Suprapubic skin (tissue), 4 donors: ENCODE measurements around the gene SPRYD3. TPM values are rescaled to one million over a fixed set of nuclear protein-coding genes. Genes with fewer than 3 reads are reported as not detected.

Experiments used
- DNase-seq, 2 donors: peaks; one replicate each; pipeline ENCODE4 v3.0.0-alpha.2; 2019; ENCODE audit warnings: low spot score in 2 of 2
- H3K27ac ChIP-seq: fragments of 200-600 bp; sonication (generic); one replicate; pipeline ENCODE4 v1.5.1; 2019
- H3K27me3 ChIP-seq: fragments of 200-600 bp; sonication (generic); one replicate; pipeline ENCODE4 v1.5.1; 2019
- H3K36me3 ChIP-seq: fragments of 200-600 bp; sonication (generic); one replicate; pipeline ENCODE4 v1.5.1; 2019
- H3K4me1 ChIP-seq: fragments of 200-600 bp; sonication (generic); one replicate; pipeline ENCODE4 v1.5.1; 2019
- H3K4me3 ChIP-seq: fragments of 200-600 bp; sonication (generic); one replicate; pipeline ENCODE4 v1.5.1; 2019; ENCODE audit warnings: mild to moderate bottlenecking
- H3K9me3 ChIP-seq: fragments of 200-600 bp; sonication (generic); one replicate; pipeline ENCODE4 v1.5.1; 2019
- CTCF ChIP-seq, 2 donors: fragments of 200-600 bp in 1 of 2; fragments of 450-650 bp in 1 of 2; sonication (generic) in 1 of 2; IDR thresholded peaks; one replicate each; pipeline ENCODE4 v1.5.1; 2016 to 2019; ENCODE audit warnings: antibody characterized with exemption in 2 of 2, mild to moderate bottlenecking in 1 of 2, moderate library complexity in 1 of 2
- EP300 ChIP-seq: sonication (generic); formaldehyde crosslinking; IDR thresholded peaks from one replicate; pipeline ENCODE4 v1.6.1; 2017; ENCODE audit warnings: antibody characterized with exemption
- POLR2A ChIP-seq, 2 donors: fragments of 450-650 bp; IDR thresholded peaks; one replicate each; pipeline ENCODE4 v1.6.1; 2017; ENCODE audit warnings: antibody characterized with exemption in 2 of 2, mild to moderate bottlenecking in 2 of 2, moderate library complexity in 2 of 2
- POLR2AphosphoS5 ChIP-seq, 3 donors: sonication (generic); formaldehyde crosslinking; IDR thresholded peaks; one replicate each; pipeline ENCODE4 v1.6.1; 2017; ENCODE audit warnings: antibody characterized with exemption in 3 of 3
- WGBS: methylation state at CpG from one replicate; pipeline ENCODE4 v1.1.5; 2018; 5-methylcytosine and 5-hydroxymethylcytosine counted together
- total RNA-seq, 4 donors: library from RNA; depleted of rRNA; stranded (reverse); fragments of >200 nt; gene quantifications; one replicate each; pipeline ENCODE4 v1.1.0, GENCODE V29; 2016

The SPRYD3 gene
- total RNA-seq, 4 donors from 2014 or later: 26.4 to 44.0 (median 34.4) TPM

GRCh38 chr12:53068811-53069585 is 10.2 kb downstream of the SPRYD3 start:
- no peaks in the 10 kb centered on the region for H3K27me3 ChIP-seq
- peak overlapping the region; percentile 78 for H3K27ac ChIP-seq
- 80% methylated on average over 13 of the region's 15 CpGs for WGBS
- no peaks in the 10 kb centered on the region for H3K9me3 ChIP-seq
- peak in 1 of 2 donors; percentile 71 for DNase-seq
- TF ChIP-seq POLR2A (IDR thresholded peaks at IDR 0.05) (no peak), CTCF (IDR thresholded peaks at IDR 0.05) (no peak), POLR2AphosphoS5 (IDR thresholded peaks at IDR 0.05) (no peak), EP300 (no peak)
- H3K4me1 ChIP-seq: peaks cover 80% of the 10 kb centered on the region
- H3K4me3 ChIP-seq: no peak overlapping the region
- peaks cover 43% of the 10 kb centered on the region for H3K36me3 ChIP-seq

- no peak overlapping the region for H3K4me3 ChIP-seq
- TF ChIP-seq EP300: no peak
- no peak for TF ChIP-seq CTCF (IDR thresholded peaks at IDR 0.05)
- TF ChIP-seq POLR2A (IDR thresholded peaks at IDR 0.05): no peak
- no peak for TF ChIP-seq POLR2AphosphoS5 (IDR thresholded peaks at IDR 0.05)
- H3K36me3 ChIP-seq: peaks cover 47% of the 10 kb centered on the region
- no peaks in the 10 kb centered on the region for H3K9me3 ChIP-seq
- H3K27me3 ChIP-seq: no peaks in the 10 kb centered on the region
- H3K4me1 ChIP-seq: peaks cover 81% of the 10 kb centered on the region
- peak in 1 of 2 donors; percentile 59 for DNase-seq
- WGBS: 82% methylated on average over 13 of the region's 13 CpGs
- peak overlapping the region; percentile 78 for H3K27ac ChIP-seq
These were observed 11.0 kb downstream of the SPRYD3 start for GRCh38 chr12:53067993-53068770.

GRCh38 chr12:53067074-53067992 is 11.9 kb downstream of the SPRYD3 start:
- WGBS: 85% methylated on average over 6 of the region's 7 CpGs
- peak in 1 of 2 donors; percentile 26 for DNase-seq
- H3K27ac ChIP-seq: no peak overlapping the region
- H3K9me3 ChIP-seq: no peaks in the 10 kb centered on the region
- no peak overlapping the region for H3K4me3 ChIP-seq
- peaks cover 53% of the 10 kb centered on the region for H3K36me3 ChIP-seq
- TF ChIP-seq POLR2AphosphoS5 (IDR thresholded peaks at IDR 0.05) (no peak), CTCF (IDR thresholded peaks at IDR 0.05) (no peak), EP300 (no peak), POLR2A (IDR thresholded peaks at IDR 0.05) (no peak)
- peaks cover 81% of the 10 kb centered on the region for H3K4me1 ChIP-seq
- H3K27me3 ChIP-seq: no peaks in the 10 kb centered on the region

- H3K27ac ChIP-seq: peak overlapping the region; percentile 68
- H3K27me3 ChIP-seq: no peaks in the 10 kb centered on the region
- H3K9me3 ChIP-seq: no peaks in the 10 kb centered on the region
- 36% methylated on average over 24 of the region's 24 CpGs for WGBS
- peaks cover 81% of the 10 kb centered on the region for H3K4me1 ChIP-seq
- TF ChIP-seq EP300 (no peak), CTCF (IDR thresholded peaks at IDR 0.05) (peak; percentile 81 to 86)
- no peak overlapping the region for H3K4me3 ChIP-seq
- DNase-seq: peak; percentile 91 to 93
- H3K36me3 ChIP-seq: peaks cover 63% of the 10 kb centered on the region
These were observed 12.9 kb downstream of the SPRYD3 start for GRCh38 chr12:53065975-53066931.
